ENCODE results near the gene PRR20G. TPM values are rescaled to one million over a fixed set of nuclear protein-coding genes. Genes with fewer than 3 reads are reported as not detected.

Gene PRR20G
- total and polyA plus RNA-seq, 11 donors: not detected

DNA sequence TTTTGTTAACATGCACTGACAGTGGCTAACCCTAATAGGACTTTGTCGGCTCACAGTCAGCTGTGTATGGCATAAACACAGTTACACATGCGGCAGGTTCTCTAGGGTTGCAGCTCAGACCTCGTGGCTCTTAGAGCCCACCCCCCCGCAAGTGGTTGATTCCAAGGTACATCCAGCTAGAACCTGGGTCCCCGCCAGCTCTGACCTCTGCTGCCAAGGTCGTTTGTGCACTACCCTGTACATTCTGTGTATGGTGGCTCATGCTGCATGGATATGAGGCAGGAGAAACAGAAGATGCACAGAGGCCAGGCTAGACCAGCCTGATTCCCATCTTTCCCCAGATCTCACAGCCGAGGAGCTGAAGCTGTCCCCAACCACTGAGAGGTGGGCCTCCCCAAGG is 25.9 kb downstream of the PRR20G start:
- intact Hi-C loops (cut with DNase I): no loop called here
- H3K9me3 ChIP-seq: no peaks in the 10 kb centered on the region
- no peak for ATAC-seq
- H3K4me3 ChIP-seq: no peak overlapping the region
- H3K27ac ChIP-seq: no peak overlapping the region
- DNase-seq: no peak
- WGBS, 4 donors: 69 to 72% (median 69%) methylated on average over 7 of the region's 7 CpGs
- H3K4me1 ChIP-seq: no peaks in the 10 kb centered on the region
- no peak for TF ChIP-seq POLR2A (IDR thresholded peaks at IDR 0.05)
- TF ChIP-seq, protein P1, sequence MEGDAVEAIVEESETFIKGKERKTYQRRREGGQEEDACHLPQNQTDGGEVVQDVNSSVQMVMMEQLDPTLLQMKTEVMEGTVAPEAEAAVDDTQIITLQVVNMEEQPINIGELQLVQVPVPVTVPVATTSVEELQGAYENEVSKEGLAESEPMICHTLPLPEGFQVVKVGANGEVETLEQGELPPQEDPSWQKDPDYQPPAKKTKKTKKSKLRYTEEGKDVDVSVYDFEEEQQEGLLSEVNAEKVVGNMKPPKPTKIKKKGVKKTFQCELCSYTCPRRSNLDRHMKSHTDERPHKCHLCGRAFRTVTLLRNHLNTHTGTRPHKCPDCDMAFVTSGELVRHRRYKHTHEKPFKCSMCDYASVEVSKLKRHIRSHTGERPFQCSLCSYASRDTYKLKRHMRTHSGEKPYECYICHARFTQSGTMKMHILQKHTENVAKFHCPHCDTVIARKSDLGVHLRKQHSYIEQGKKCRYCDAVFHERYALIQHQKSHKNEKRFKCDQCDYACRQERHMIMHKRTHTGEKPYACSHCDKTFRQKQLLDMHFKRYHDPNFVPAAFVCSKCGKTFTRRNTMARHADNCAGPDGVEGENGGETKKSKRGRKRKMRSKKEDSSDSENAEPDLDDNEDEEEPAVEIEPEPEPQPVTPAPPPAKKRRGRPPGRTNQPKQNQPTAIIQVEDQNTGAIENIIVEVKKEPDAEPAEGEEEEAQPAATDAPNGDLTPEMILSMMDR (IDR thresholded peaks at IDR 0.05): no peak
- no peaks in the 10 kb centered on the region for H3K36me3 ChIP-seq
- peaks cover 0 to 7% (median 0%) of the 10 kb centered on the region in 9 donors for H3K27me3 ChIP-seq

DNA sequence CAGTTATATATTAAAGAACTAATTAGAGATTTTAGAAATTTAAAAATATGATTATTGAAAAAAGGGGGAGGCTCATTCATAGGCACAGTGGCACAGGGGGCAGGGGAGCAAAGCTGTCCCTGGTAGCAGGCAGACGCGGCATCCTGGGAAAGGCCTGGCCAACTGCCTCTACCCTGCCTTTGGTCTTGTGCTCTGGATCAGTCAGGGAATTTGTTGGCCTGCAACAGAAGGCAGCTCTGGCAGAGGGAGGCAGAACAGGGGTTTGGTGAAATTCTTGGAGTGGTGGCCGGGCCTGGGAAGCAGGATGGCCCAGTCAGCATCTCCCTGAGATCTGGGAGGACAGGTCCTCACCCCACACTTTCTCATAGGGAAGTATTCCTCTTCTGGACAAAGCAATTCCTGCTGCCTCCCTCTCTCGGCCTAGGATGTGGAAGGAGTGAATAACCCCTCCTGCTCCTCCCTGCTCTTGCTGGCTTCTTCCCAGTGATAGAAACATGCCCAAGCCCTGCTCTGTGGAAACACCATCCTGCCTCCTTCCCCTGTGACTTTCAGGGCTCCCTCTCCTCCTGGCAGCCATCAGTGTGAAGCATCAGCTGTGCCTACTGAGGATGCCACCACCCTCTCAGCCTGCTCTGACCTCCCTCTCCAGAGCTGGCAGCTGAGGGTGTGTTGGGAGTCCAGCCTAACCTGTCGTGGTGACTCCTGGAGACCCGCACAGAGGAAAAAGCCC is 26.9 kb downstream of the PRR20G start:
- no peaks in the 10 kb centered on the region for H3K4me1 ChIP-seq
- TF ChIP-seq, protein P1 (IDR thresholded peaks at IDR 0.05): no peak

DNA sequence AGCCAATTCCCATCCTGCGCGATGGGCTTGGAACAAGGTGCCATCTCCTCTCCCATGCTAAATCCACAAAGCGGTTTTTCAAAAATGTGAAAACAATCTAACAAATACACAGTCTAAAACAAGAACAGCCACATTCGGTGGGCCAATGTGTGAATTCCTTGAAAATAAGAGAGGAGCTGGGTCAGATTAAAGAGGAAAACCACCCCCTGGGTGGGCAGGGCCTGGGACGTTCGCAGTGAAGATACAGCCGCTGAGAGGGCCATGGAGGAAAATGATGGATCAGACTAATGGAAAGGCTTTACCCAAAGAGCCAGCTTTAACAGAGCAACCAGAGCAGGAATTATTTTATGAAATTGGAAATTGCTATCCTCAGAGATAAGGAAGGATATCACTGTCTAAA is 27.4 kb downstream of the PRR20G start:
- Histone ChIP-seq H3K27me3 (no peaks in the 10 kb centered on the region), H3K4me1 (no peaks in the 10 kb centered on the region), H3K27ac (no peak overlapping the region), H3K9me3 (no peaks in the 10 kb centered on the region), H3K36me3 (no peaks in the 10 kb centered on the region), H3K4me3 (no peak overlapping the region)
- DNase-seq: no peak
- intact Hi-C loops (cut with DNase I): no loop called here
- 80 to 85% (median 83%) methylated on average over 7 of the region's 7 CpGs for WGBS, 4 donors
- ATAC-seq: no peak
- TF ChIP-seq, protein P1 (IDR thresholded peaks at IDR 0.05): no peak
- TF ChIP-seq POLR2A (IDR thresholded peaks at IDR 0.05): no peak

More for the DNA sequence above, 26.9 kb downstream of the PRR20G start:
- no peak for ATAC-seq
- DNase-seq: no peak
- no peak overlapping the region for H3K4me3 ChIP-seq
- intact Hi-C loops (cut with DNase I): no loop called here
- peaks cover 0 to 5% (median 0%) of the 10 kb centered on the region in 9 donors for H3K27me3 ChIP-seq
- WGBS, 4 donors: 62 to 82% (median 80%) methylated on average over 5 to 6 of the region's 6 CpGs
- no peaks in the 10 kb centered on the region for H3K9me3 ChIP-seq
- no peaks in the 10 kb centered on the region for H3K36me3 ChIP-seq
- H3K27ac ChIP-seq: no peak overlapping the region

DNA sequence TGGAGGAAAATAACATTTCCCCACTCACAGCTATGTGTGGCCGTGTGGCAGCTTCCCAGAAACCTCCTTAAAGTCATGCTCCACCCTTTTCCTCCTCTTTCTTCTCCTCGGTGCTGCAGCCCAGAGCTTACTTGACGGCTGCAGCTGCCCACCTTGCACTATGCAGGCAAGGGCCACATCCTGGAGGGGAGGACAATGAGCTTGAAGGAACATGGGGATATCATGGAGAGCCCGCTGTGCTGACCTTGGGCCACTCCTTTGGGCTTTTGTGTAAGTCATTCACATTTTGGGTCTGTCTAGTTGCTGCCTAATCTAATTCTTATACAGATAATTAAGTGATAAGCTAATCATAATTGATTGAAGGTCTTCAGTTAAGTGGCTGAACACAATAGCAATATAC is 28.0 kb downstream of the PRR20G start:
- no peak overlapping the region for H3K4me3 ChIP-seq
- 43 to 59% (median 52%) methylated on average over 4 of the region's 4 CpGs for WGBS, 4 donors
- ATAC-seq (no peak), DNase-seq (no peak)
- H3K27ac ChIP-seq: no peak overlapping the region
- no peaks in the 10 kb centered on the region for H3K4me1 ChIP-seq
- intact Hi-C loops (cut with DNase I): no loop called here
- peaks cover 0 to under 1% (median 0%) of the 10 kb centered on the region in 9 donors for H3K27me3 ChIP-seq
- TF ChIP-seq, protein P1 (IDR thresholded peaks at IDR 0.05): no peak
- TF ChIP-seq POLR2A (IDR thresholded peaks at IDR 0.05): no peak
- no peaks in the 10 kb centered on the region for H3K9me3 ChIP-seq
- no peaks in the 10 kb centered on the region for H3K36me3 ChIP-seq
